Large intestine (tissue), 3 donors: ENCODE results near the gene TSHZ3. TPM values are rescaled to one million over a fixed set of nuclear protein-coding genes. Genes with fewer than 3 reads are reported as not detected.

Source experiments
- DNase-seq, 2 donors: peaks; one replicate each; pipeline versions ENCODE4 v3.0.0 to v3.0.0-alpha.2; 2013
- H3K27ac ChIP-seq: one replicate; pipeline ENCODE4 v1.5.1; 2013; ENCODE audit warnings: low read length
- H3K27me3 ChIP-seq: 2 replicates; pipeline ENCODE4 v1.6.1; 2013; ENCODE audit warnings: low read length; ENCODE audit not compliant: control insufficient read depth, insufficient read depth
- H3K36me3 ChIP-seq: 2 replicates; pipeline ENCODE4 v1.6.1; 2013; ENCODE audit warnings: low read length; ENCODE audit not compliant: control insufficient read depth, insufficient read depth
- H3K4me1 ChIP-seq: one replicate; pipeline ENCODE4 v1.6.1; 2013; ENCODE audit warnings: low read length; ENCODE audit not compliant: control insufficient read depth, insufficient read depth
- H3K4me3 ChIP-seq: one replicate; pipeline ENCODE4 v1.5.1; 2013; ENCODE audit warnings: low read length
- H3K9me3 ChIP-seq: one replicate; pipeline ENCODE4 v1.6.1; 2013; ENCODE audit warnings: mild to moderate bottlenecking, low read depth, low read length, moderate library complexity; ENCODE audit not compliant: control insufficient read depth
- WGBS: methylation state at CpG from one replicate; pipeline ENCODE4 v1.1.5; 2013; ENCODE audit warnings: low lambda C conversion rate; ENCODE audit not compliant: insufficient coverage; 5-methylcytosine and 5-hydroxymethylcytosine counted together
- polyA plus RNA-seq: library from polyadenylated mRNA; unstranded; fragments of 120-200 nt; gene quantifications from one replicate; pipeline ENCODE4 v1.2.1, GENCODE V29; 2013

The TSHZ3 gene
- polyA plus RNA-seq, 1 donor: 6.2 TPM

GRCh38 chr19:31289976-31290375, 59.3 kb downstream of the TSHZ3 start:
- no peaks in the 10 kb centered on the region for H3K4me1 ChIP-seq
- H3K36me3 ChIP-seq: no peaks in the 10 kb centered on the region
- no CpG with 5 or more reads among the region's 4 CpGs for WGBS
- no peaks in the 10 kb centered on the region for H3K27me3 ChIP-seq
- no peak overlapping the region for H3K4me3 ChIP-seq
- DNase-seq: no peak
- H3K9me3 ChIP-seq: no peaks in the 10 kb centered on the region
- H3K27ac ChIP-seq: no peak overlapping the region

- 100% methylated on average over 1 of the region's 10 CpGs for WGBS
Measured at GRCh38 chr19:31289381-31289880, 59.8 kb downstream of the TSHZ3 start.

GRCh38 chr19:31286491-31286890, 62.7 kb downstream of the TSHZ3 start:
- no peak overlapping the region for H3K27ac ChIP-seq
- DNase-seq: no peak
- no peaks in the 10 kb centered on the region for H3K9me3 ChIP-seq
- no peaks in the 10 kb centered on the region for H3K36me3 ChIP-seq
- no peak overlapping the region for H3K4me3 ChIP-seq
- no peaks in the 10 kb centered on the region for H3K4me1 ChIP-seq
- no CpG with 5 or more reads among the region's 8 CpGs for WGBS
- H3K27me3 ChIP-seq: no peaks in the 10 kb centered on the region

More at GRCh38 chr19:31289381-31289880, 59.8 kb downstream of the TSHZ3 start:
- no peaks in the 10 kb centered on the region for H3K9me3 ChIP-seq
- H3K27me3 ChIP-seq: no peaks in the 10 kb centered on the region
- H3K4me1 ChIP-seq: no peaks in the 10 kb centered on the region
- H3K4me3 ChIP-seq: no peak overlapping the region
- no peak for DNase-seq
- H3K27ac ChIP-seq: no peak overlapping the region
- H3K36me3 ChIP-seq: no peaks in the 10 kb centered on the region

GRCh38 chr19:31285744-31286143, 63.5 kb downstream of the TSHZ3 start:
- Histone ChIP-seq H3K4me1 (no peaks in the 10 kb centered on the region), H3K27ac (no peak overlapping the region), H3K9me3 (no peaks in the 10 kb centered on the region), H3K36me3 (no peaks in the 10 kb centered on the region), H3K27me3 (no peaks in the 10 kb centered on the region), H3K4me3 (no peak overlapping the region)
- DNase-seq: no peak
- WGBS: no CpG with 5 or more reads among the region's 5 CpGs

- Histone ChIP-seq H3K27me3 (no peaks in the 10 kb centered on the region), H3K4me3 (no peak overlapping the region), H3K9me3 (no peaks in the 10 kb centered on the region), H3K36me3 (no peaks in the 10 kb centered on the region), H3K27ac (no peak overlapping the region), H3K4me1 (no peaks in the 10 kb centered on the region)
- DNase-seq: no peak
- no CpG with 5 or more reads among the region's 7 CpGs for whole genome bisulfite sequencing
Measured at GRCh38 chr19:31284621-31285020, 64.6 kb downstream of the TSHZ3 start.

GRCh38 chr19:31283701-31284100, 65.5 kb downstream of the TSHZ3 start:
- no peak overlapping the region for H3K4me3 ChIP-seq
- H3K9me3 ChIP-seq: no peaks in the 10 kb centered on the region
- no CpG with 5 or more reads among the region's 8 CpGs for WGBS
- no peaks in the 10 kb centered on the region for H3K36me3 ChIP-seq
- H3K4me1 ChIP-seq: no peaks in the 10 kb centered on the region
- no peaks in the 10 kb centered on the region for H3K27me3 ChIP-seq
- DNase-seq: no peak
- H3K27ac ChIP-seq: no peak overlapping the region

DNA sequence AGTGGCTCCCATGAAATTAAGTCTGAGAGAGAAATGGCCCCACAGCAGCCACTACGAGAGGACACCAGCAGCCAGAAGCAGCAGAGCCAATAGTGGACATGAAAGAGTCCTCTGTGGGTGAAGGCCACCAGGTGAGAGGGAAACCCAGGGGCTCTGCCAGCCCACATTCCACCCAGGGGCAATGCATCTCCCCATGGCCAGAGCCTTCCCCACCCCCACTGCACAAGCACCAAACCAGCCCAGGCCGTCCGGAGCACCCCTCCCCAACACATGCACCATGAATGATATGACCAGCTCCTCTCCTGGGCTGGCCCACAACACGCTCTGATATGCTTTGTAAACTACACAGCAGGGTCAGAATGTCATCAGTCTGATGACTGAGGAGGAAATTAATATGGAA, 66.9 kb downstream of the TSHZ3 start:
- no peak overlapping the region for H3K4me3 ChIP-seq
- no peaks in the 10 kb centered on the region for H3K27me3 ChIP-seq
- no peaks in the 10 kb centered on the region for H3K9me3 ChIP-seq
- H3K4me1 ChIP-seq: no peaks in the 10 kb centered on the region
- peaks cover 2% of the 10 kb centered on the region for H3K36me3 ChIP-seq
- no peak for DNase-seq
- no CpG with 5 or more reads among the region's 4 CpGs for WGBS
- no peak overlapping the region for H3K27ac ChIP-seq

DNA sequence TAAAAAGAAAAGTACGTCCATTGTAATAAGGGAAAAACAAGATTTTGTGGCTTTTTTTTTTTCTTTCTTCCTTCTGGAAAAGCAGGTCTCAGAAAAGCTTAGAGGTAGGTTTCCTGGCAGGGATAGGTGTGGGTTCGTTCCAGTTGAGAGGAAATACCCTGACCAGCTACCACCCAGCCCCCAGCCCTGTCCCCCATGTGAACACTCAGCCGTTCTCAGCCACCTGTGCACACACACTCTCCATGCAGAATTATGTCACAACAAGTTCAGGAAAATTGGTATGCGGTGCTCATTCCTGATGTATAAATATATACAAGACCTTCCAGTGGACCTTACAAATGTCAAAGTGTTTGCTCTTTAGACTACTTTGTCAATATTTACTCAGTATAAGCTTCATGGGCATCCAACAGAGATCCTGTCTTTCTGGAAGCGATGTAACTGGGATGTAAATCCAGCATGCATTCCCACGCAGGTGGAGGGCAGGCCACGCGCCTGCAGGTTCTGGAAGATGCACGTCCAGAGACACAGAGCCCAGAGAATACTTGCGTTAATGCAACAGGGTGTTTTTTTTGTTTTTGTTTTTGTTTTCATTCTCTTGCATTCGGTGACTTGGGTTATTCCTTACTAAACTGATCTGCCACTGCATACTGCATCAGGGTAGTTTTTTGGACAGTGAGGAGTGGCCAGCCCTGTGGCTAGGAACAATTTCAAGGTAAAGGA, 68.8 kb downstream of the TSHZ3 start:
- Histone ChIP-seq H3K27me3 (no peaks in the 10 kb centered on the region), H3K36me3 (peaks cover 2% of the 10 kb centered on the region), H3K4me1 (no peaks in the 10 kb centered on the region), H3K4me3 (no peak overlapping the region), H3K9me3 (no peaks in the 10 kb centered on the region), H3K27ac (no peak overlapping the region)
- 100% methylated on average over 1 of the region's 11 CpGs for WGBS
- no peak for DNase-seq

DNA sequence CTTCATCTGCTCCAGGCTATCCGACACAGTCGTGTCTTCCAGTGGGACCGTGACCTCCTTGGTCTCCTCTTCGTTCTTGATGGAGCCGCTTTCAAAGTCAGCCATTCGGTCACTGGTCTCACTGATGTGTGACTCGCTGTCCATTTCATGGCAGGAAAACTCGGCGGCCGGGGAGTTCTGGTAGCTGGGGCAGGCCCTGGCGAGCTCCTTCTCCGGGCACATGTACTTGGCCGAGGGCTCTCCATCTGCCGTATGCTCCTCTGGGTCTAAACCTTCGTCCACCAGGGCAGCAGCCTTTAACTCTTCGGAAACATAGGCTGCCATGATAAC, 69.8 kb downstream of the TSHZ3 start:
- Histone ChIP-seq H3K36me3 (peaks cover 2% of the 10 kb centered on the region), H3K4me1 (no peaks in the 10 kb centered on the region), H3K9me3 (no peaks in the 10 kb centered on the region), H3K4me3 (no peak overlapping the region), H3K27me3 (no peaks in the 10 kb centered on the region), H3K27ac (no peak overlapping the region)
- no peak for DNase-seq
- 100% methylated on average over 2 of the region's 16 CpGs for WGBS

DNA sequence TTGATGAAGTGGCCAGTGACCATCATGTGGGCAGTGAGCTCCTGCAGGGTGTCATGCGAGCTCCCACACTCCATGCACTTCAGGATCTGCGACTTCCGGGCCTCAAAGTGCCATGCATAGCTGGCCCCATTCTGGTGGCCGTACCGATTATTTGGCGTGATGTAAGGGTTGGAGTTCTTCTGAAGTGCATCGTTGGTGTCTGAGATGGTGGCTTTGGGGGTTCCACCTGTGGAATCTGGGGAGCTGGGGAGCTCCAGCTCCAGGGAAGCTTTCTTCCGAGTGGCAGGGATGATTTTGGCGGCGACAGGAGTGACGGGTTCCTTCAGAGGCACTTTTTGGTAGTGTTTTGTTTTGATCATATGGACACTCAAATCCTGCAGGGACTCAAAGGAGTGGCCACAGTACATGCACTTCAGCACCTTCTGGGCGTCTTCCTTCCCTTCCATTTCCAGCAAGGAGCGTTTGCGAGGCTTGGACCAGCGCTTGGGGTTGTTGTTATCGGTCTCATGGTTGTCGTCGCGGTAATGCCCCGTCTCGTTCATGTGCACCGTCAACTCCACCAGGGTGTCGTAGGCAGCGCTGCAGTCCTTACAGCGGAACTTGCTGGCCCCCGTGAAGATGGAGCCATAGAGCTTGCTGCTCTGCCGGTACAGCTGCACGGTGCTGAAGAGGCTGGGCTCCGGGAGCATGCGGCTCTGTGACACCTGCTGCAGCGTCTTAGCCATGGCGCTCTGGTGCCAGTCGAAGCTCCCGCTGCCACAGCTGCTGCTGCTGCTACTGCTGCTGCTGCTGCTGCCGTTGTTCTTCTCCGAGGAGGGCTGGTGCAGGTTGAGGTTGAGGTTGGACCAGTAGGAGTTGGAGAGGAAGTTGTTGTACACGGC, 70.4 kb downstream of the TSHZ3 start:
- H3K27me3 ChIP-seq: no peaks in the 10 kb centered on the region
- H3K4me1 ChIP-seq: no peaks in the 10 kb centered on the region
- H3K36me3 ChIP-seq: peaks cover 2% of the 10 kb centered on the region
- WGBS: no CpG with 5 or more reads among the region's 37 CpGs
- no peak overlapping the region for H3K27ac ChIP-seq
- no peak for DNase-seq
- no peaks in the 10 kb centered on the region for H3K9me3 ChIP-seq
- no peak overlapping the region for H3K4me3 ChIP-seq
